GM18520 (cell line): Measurements from ENCODE around the gene ZNF444.
"Not testable (repeated sequence)": the region's sequence is repeated elsewhere in the genome, so short reads cannot be mapped to it uniquely, and the experiment has no call there.

Experiments used
- ATAC-seq: cut with Tn5 transposase; IDR thresholded peaks from one replicate; pipeline ENCODE4 v1.9.1; 2021; ENCODE audit not compliant: unreplicated experiment

The ZNF444 gene

DNA sequence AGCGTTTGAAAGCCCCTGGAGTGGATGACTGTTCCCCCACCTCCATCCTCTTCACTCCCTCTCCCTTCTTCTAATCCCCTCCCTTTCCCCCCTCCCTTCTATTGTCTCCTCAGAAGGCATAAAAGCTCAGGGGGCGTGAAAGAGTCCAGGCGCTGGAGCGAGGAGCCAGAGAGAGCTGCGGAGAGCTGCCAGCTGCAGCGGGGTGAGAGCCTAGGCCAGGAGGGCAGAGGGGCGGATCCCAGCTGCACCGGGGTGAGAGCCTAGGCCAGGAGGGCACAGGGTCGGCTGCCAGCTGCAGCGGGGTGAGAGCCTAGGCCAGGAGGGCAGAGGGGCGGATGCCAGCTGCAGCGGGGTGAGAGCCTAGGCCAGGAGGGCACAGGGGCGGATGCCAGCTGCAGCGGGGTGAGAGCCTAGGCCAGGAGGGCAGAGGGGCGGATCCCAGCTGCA lies 34.8 kb downstream of the ZNF444 start, which contains the start of gene GALP:
TSS of gene GALP (plus strand) at position 148 of the 447 bp plus-strand sequence. CDS start 1,101 bp downstream, outside the sequence.
- ATAC-seq = not testable (repeated sequence)

DNA sequence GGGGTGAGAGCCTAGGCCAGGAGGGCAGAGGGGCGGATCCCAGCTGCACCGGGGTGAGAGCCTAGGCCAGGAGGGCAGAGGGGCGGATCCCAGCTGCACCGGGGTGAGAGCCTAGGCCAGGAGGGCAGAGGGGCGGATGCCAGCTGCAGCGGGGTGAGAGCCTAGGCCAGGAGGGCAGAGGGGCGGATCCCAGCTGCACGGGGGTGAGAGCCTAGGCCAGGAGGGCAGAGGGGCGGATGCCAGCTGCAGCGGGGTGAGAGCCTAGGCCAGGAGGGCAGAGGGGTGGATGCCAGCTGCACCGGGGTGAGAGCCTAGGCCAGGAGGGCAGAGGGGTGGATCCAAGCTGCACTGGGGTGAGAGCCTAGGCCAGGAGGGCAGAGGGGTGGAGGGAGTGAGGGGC lies 35.2 kb downstream of the ZNF444 start:
- ATAC-seq = not testable (repeated sequence)

DNA sequence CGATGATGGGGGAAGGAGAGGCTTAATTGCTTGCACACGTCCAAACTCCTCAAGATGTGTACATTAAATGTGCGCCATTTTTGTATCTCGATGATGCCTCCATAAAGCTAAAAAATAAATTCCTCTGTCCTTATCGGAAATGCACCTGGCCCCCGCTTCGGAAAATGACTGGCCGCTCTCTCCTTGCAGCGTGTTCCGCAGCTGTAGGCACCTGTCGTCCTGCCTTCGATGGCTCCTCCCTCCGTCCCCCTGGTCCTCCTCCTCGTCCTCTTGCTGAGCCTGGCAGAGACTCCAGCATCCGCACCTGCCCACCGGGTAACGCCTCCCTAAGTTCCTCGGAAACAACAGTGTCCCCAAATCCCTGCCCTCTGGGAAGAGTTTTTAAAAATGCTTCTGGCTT lies 35.8 kb downstream of the ZNF444 start:
- no peak for ATAC-seq

DNA sequence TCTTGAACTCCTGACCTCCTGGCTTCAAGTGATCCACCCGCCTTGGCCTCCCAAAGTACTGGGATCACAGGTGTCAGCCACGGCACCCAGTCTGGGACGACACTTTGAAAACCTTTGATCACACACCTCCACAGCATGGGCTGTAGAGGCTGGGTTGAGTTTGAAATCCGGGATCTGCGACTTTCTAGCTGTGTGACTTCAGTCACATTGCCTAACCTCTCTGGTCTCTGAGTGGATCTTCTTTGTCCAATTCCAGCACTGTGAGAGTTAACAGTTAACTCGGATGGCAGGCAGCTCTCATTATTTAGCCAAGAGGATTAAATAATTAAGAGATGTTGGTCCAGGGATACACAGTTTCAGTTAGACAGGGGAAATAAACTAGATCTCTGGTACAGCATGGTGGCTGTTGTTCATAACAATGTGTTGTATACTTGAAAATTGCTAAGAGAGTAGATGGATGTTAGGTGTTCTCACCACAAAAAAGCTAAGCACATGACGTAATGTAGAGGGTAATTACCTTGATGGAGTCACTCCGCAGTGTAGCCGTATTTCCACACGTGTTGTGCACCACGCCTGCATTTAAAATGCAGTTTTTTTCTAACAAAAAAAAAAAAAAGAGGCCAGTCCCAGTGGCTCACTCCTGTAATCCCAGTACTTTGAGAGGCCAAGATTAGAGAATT lies 36.6 kb downstream of the ZNF444 start:
- no peak for ATAC-seq

DNA sequence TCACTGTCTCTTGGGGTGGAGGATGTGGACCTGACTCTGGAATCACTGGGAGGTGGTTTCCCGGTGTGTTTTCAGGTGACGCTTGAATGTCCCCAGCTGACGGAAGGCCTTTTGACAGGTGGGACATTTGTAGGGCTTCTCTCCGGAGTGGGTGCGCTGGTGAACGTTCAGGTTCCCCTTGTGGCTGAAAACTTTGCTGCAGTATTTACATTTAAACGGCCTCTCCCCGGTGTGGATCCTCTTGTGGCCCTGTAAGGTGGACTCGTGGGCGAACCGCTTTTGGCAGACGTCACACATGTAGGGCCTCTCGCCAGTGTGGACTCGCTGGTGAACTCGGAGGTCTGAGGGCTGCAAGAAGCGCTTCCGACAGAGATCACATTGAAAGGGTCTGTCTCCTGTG lies 48.7 kb downstream of the ZNF444 start:
- no peak for ATAC-seq

DNA sequence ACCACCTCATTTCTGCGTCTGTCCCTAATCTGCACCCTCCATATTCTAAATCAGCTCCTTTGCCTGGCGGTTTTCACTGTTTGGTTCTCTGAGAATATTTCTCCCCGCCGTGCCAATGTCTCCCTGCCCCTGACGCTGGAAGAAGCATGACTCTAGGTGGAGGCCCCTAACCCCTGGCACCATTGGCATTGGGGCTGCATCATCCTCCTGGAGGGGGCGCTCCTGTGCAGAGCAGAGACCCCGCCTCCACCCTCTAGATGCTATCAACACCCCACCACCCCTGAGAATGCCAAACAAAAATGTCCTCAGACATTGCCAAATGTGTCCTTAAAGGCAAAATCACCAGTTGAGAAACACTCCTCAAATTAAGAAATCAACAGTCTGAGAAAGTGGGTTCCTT lies 50.0 kb downstream of the ZNF444 start:
- no peak for ATAC-seq

DNA sequence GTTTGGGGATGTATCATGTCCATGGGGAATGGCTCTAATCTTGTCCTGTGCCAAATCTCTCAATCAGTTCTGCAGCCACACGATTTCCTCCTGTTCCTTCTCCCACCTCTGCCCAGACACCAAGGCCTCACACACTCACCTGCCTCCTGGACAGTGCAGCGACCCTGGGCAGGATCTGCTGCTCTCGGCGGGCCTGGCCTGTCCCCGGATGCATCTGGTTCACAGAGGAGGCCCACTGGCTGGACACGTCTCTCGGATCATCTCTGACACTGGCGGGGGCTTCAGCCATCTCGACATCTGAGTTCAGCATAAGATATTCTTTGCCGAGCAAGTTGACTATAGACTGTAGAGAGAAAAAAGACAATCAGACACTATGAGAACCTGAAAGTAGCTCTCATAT lies 50.6 kb downstream of the ZNF444 start:
- ATAC-seq = no peak

DNA sequence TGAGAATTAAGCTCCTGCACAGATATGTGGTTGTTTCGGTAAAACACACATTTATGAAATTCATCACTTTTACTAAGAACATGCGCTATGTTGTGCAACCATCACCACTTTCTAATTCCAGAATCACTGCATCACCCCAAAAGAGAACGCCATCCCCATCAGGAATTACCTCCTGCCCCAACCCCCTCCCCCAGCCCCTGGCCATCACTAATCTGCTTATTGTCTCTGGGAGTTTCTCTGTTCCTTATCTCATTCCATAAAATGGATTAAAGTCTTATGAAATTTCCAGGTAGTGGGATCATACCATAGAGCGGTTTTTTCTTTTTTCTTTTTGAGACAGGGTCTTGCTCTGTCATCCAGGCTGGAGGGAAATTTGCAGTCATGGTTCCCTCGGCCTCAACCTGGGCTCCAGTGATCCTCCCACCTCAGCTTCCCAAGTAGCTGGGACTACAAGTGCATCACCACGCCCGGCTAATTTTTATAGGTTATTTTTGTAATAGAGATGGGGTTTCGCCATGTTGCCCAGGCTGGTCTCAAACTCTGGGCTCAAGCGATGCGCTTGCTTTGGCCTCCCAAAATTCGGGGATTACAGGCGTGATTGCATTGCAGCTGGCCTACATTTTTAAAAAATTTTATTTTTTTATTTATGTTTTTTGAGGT lies 53.0 kb downstream of the ZNF444 start:
- no peak for ATAC-seq

DNA sequence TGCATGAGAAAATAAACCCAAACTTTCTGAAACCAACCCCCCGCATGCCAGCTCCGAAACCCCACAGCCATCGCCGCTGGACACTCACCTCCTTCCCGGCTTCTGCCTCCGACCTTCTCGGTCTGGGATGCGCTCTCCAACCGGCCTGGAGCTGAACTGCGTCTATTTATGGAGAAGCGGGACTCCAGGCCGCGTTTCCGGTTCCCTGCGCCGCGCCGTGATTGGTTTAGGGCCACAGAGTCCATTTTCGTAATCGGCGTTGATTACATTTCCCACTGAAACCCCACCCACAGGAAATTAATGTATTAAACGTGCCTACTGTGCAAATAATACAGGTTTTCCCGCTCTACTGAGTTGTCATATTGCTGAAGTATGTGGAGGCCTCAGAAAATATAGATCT lies 56.6 kb downstream of the ZNF444 start, which contains the start of gene ZSCAN5B:
TSS of gene ZSCAN5B (minus strand) at position 138 of the 400 bp plus-strand sequence. CDS start 4,731 bp downstream, outside the sequence.
- ATAC-seq = not testable (repeated sequence)

DNA sequence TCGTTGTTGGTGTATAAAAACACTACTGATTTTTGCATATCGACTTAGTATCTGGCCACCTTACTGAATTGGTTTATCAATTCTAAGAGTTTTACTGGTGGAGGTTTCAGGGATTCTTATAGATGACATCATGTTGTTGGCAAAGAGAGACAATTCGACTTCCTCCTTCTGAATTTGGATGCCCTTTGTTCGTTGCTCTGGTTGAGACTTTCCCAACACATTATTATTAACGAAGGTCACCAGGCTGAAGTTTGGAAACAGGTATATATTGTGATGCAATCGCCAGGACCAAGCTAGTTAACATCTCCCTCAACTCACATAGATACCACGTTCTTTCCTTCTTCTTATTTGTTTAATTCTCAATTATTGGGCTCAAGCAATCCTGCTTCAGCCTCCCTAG lies 58.6 kb downstream of the ZNF444 start:
- no peak for ATAC-seq

DNA sequence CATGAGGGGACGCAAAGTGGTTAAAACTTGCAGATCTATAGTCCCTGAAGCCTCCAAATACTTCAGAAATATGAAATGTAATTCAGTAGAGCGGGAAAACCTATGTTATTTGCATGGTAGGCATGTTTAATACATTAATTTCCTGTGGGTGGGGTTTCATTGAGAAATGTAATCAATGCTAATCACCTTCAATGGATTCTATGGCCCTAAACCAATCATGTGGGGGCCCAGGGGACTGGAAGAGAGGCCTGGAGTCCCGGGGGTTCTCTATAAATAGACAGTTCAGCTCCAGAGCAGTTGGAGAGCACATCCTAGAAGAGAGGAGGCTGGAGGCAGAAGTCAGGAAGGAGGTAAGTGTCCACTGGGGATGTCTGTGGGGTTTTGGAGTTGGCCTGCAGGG lies 60.9 kb downstream of the ZNF444 start, which contains the start of gene ZSCAN5C:
TSS of gene ZSCAN5C (plus strand) at position 301 of the 400 bp plus-strand sequence. CDS start 3,641 bp downstream, outside the sequence.
- ATAC-seq = no peak

DNA sequence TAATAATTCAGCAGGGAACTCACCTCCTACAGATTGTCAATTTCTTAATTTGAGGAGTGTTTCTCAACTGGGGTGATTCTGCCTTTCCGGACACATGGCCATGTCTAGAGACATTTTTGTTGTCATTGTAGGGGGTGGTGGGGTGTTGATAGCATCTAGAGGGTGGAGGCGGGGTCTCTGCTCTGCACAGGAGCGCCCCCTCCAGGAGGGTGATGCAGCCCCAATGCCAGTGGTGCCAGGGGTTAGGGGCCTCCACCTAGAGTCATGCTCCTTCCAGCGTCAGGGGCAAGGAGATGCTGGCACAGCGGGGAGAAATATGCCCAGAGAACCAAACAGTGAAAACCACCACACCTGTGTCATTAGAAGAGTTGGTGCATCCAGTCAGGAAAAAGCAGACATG lies 66.5 kb downstream of the ZNF444 start:
- not testable (repeated sequence) for ATAC-seq

DNA sequence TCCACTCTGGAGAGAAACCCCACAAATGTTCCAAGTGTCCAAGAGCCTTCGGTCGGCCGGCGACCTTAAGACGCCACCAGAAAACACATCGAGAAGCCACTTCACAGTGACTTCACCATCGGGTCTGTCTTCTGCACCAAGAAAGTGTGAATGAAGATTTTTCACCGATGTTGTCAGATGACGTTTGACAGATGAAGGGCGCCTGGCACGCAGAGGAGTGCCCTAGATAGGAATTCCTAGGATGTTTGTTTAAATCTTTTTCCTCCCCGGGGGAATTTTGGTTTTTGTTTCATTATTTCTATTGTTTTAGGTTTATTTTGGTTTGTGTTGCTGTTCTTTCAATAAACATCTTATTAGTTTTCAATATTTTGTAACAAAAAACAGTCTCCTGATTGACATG lies 68.0 kb downstream of the ZNF444 start:
- ATAC-seq = no peak

DNA sequence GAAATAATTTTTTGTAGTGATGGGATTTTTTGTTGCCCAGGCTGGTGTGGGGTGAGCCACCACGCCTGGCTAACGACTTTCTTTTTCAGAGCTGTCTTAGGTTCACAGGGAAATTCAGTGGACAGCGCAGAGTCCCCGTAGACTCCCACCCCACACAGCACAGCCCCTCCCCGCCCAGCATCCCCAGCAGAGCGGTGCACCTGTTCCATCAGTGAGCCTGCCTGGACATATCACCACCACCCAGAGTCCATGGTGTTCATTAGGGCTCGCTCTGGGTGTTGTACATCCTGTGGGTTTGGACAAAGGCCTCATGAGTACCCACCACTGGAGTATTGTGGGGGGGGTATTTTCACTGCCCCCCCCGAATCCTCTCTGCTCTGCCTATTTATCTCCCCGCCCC lies 68.9 kb downstream of the ZNF444 start:
- ATAC-seq = not testable (repeated sequence)
